GM19035 (cell line): ENCODE results near the gene FAF1.
A peak's percentile ranks its signal among the peaks of the same experiment; 100 is the strongest.
"Not testable (repeated sequence)": the region's sequence is repeated elsewhere in the genome, so short reads cannot be mapped to it uniquely, and the experiment has no call there.

ENCODE experiments used
- ATAC-seq: cut with Tn5 transposase; IDR thresholded peaks from one replicate; pipeline ENCODE4 v1.9.1; 2021; ENCODE audit not compliant: unreplicated experiment

FAF1 gene

DNA sequence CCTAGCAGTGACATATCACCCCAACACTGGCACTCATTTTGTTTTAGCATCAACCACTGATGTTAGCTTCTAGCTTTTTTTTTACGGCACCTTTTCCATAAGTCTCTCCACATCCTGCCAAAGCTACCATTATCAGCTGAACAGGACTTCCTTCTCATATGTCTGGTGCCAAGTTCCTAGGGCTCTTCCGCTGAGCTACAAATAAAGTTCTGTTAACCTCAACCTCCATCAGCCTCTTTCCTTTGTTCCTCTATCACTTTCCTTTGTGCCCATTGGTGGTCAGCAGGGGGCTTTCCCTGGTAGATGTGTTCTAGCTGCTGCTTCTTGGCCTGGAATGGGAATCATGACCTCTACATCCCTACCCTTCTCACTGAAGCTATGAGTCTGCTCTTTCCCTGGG, 163.8 kb downstream of the FAF1 start:
- no peak for ATAC-seq

DNA sequence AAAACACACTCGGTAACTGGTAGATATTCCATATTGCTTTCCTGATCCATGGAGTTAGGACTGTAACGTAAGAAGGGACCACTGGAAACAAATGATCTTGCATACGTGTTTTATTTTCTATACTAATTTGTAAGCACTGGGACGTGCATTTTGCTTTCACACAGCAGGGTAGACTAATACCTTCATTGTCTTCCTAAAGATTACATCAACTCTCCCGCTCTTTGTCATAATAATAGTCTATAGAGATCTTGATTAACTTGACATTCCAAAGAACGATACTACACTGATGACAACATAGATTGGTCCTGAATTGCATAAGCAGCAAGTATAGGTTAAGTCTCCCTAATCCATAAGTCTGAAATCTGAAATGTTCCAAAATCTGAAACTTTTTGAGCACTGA, 166.5 kb downstream of the FAF1 start:
- no peak for ATAC-seq

DNA sequence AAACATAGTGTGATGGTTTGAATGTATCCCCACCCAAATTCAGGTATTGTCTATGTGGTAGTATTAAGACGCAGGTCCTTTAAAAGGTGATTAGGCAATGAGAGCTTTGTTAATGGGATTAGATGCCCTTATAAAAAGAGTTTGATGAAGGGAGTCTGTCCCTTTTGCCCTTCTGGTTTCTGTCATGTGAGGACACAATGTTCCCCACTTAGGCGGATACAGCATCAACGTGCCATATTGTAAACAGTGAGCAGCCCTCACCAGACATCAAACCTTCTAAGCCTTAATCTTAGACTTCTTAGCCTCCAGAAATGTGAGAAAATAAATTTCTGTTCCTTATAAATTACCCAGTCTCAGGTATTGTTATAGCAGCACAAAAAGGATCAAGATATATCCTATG, 172.8 kb downstream of the FAF1 start:
- no peak for ATAC-seq

DNA sequence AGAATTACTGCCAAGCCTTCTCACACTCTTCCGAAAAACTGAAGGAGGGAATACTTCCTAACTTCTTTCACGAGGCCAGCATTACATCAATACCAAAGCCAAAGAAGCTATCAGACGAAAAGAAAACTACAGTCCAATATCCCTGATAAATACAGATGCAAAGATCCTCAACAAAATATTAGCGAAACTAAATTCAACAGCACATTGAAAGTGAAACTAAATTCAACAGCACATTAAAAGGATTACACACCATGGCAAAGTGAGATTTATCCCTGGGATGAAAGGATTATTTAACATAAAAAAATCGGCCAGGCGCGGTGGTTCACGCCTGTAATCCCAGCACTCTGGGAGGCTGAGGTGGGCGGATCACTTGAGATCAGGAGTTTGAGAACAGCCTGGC, 176.8 kb downstream of the FAF1 start:
- no peak for ATAC-seq

DNA sequence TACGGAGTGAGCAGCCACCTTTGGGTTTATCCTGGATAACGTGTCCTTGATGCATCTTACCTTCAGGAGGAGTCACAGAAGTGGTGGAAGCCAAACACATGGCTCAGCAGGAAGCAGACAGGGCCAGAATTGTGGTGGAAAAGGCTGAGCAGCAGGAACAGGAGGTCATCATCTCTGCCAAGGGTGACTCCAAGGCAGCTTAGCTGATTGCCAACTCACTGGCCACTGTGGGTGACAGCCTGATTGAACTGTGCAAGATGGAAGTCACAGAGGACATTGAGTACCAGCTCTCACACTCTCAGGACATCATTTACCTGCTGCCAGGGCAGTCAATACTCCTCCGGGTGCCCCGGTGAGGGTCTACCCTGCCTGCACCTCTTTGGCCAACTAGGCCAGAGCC, 179.3 kb downstream of the FAF1 start:
- no peak for ATAC-seq

DNA sequence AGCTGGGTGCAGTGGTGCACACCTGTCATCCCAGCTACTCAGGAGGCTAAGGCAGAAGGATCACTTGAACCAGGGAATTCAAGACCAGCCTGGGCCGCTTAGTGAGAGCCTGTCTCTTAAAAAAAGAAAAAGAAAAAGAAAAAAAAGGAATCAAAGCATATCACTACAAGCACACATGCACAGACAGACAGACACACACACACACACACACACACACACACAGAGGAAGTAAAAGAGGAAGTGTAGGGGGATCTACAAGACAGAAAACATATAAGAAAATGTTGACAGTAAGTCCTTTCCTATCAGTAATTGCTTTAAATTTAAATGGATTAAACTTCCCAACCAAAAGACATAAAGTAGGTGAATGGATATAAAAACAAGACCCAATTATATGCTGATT, 180.3 kb downstream of the FAF1 start:
- no peak for ATAC-seq

DNA sequence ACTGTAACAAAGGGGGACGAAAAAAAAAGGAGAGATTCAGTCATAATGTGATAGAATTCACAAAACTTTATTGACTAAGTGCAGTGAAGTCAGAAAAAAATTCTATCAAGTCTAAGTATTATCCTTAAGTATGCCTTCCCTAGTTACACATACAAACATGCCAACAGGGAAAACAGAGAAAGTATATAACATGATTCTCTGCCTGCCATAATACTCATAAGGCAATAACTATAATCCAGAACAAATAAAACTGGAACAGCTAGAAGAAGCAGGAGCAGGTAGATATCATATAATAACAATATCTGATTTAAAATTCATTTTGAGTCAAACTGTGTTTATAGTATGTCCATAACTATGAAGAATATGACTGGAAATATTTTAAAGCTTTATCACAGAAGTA, 184.3 kb downstream of the FAF1 start:
- ATAC-seq, result no peak

DNA sequence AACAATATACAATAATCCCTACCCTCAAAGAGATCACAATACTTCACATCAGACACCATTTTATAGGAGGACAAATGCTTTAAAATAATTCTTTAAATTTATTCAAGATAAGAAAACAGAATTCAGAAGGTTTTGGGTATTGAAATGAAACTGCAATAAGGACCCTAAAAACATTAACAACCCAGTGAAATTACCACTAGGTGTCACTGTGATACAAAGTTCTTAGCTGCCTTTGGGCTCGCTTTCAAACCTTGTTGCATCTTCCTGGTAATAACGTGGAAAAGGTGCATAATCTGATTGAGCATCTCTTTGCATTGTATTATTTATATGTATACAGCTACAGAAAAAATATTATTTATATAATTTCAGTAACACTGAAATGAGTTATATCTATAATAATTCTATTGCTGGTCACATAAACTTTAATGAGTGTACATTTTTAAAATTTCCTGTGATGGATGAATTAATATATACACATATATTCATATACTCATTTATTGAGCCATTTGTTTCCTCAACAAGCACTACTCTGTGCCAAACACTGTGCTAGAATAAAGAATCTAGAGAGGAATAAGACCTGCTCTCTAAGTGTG, 185.2 kb downstream of the FAF1 start:
- ATAC-seq, result no peak

DNA sequence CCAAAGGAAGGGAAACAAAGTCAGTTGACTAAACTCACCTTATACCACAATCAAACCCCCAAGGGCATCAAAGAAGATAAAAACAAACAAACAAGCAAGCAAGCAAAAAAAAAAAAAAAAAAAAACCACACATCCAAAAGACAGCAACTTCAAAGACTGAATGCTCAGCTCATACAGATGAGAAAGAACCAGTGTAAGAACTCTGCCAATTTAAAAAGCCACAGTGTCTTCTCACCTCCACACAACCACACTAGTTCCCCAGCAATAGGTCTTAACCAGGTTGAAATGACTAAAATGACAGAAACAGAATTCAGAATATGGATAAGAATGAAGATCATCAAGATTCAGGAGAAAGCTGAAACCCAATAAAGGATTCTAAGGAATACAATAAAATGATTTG, 193.4 kb downstream of the FAF1 start:
- ATAC-seq, result no peak

DNA sequence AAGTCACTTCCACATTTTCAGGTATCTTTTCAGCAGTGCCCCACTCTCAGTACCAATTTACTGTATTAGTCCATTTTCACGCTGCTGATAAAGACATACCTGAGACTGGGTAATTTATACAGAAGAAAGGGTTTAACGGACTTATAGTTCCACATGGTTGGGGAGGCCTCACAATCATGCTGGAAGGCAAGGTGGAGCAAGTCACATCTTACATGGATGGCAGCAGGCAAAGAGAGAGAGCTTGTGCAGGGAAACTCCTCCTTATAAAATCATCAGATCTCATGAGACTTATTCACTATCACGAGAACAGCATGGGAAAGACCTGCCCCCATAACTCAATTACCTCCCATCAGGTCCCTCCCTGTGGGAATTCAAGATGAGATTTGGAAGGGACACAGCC, 203.5 kb downstream of the FAF1 start:
- ATAC-seq, result not testable (repeated sequence)

DNA sequence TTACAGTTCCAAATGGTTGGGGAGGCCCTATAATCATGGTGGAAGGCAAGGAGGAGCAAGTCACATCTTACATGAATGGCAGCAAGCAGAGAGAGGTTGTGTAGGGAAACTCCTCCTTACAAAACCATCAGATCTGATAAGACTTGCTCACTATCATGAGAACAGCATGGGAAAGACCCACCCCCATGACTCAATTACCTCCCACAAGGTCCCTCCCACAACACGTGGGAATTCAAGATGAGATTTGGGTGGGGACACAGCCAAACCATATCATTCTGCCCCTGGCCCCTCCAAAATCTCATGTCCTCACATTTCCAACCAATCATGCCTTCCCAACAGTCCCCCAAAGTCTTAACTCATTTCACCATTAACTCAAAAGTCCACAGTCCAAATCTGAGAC, 205.3 kb downstream of the FAF1 start:
- ATAC-seq, result not testable (repeated sequence)

DNA sequence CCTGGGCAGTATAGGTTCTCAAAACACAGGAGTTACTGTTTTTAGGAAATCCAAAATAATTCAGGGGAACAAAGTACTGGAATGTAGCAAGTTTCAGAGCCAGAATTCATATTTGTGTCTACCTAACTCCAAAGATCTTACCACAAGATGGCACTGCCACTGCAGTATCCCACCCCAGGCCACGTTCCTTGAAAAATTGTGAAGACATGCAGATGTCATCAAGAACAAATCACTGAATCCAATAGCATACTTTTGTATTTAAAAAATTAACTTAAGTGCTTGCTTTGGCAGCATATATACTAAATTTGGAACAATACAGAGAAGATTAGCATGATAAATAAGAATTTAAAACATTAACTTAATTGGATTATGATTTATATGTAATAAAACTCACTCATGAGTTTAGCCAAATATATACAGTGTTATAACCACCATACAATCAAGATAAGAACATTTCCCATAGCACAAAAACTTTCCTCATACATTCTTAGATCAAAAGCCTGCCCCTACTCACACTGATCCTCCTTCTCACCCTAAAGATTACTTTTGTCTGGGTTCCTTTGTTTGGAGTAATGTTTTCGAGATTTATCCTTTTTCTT, 209.9 kb downstream of the FAF1 start:
- no peak for ATAC-seq

DNA sequence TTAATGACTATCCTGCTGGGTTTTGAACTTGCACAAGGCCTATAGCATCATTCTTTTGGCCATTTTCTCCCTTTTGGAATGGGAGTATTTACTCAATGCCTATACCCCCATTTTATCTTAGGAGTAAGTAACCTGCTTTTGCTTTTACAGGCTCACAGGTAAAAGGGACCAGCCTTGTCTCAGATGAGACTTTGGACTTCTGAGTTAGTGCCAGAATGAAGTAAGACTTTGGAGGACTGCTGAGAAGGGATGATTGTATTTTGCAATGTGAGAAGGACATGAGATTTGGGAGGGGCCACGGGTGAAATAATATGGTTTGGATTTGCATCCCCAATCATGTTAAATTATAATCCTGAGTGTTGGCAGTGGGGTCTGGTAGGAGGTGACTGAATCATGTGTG, 212.7 kb downstream of the FAF1 start:
- no peak for ATAC-seq

DNA sequence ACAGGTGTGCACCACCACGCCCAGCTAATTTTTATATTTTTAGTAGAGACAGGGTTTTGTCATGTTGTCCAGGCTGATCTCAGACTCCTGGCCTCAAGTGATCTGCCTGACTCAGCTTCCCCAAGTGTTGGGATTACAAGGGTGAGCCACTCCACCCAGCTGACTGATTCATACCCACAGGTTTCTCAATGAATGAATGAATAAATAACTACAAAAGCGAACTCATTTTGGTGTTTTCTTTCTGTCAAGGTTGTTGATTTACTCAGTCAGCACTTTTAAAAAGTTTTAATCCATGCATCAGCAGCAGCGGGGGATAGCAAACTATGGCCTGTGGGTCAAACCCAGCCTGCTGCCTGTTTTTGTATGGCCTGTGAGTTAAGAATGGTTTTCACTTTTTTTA, 217.5 kb downstream of the FAF1 start:
- no peak for ATAC-seq

DNA sequence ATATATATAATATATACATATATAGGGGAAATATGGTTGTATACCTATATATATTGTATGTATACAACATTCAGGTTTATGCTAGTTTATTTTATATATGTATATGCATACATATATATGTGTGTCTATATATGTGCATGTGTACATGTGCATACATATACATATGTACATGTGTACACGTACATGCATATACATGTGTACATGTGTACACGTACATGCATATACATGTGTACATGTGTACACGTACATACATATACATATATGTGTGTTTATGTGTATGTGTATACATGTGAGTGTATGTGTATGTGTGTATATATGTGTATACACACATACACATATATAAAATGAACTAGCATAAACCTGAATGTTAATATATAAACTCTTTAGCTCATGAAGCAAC, 220.9 kb downstream of the FAF1 start:
- ATAC-seq, result no peak

DNA sequence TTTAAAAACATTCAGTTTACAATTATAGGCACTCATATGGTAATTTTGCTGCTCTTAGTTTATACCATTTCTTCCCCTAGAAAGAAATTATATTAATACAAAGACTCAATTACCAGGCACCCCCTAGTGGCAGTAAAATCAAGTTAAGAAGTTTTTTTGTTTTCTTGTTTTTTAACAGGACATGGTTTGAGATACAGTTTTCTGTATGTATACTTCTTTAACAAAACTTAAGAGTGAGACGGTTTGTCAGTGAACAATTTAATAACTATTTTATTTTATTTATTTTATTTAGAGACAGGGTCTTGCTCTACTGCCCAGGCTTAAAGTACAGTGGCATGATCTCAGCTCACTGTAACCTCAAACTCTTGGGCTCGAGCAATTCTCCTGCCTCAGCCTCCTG, 224.6 kb downstream of the FAF1 start:
- no peak for ATAC-seq

DNA sequence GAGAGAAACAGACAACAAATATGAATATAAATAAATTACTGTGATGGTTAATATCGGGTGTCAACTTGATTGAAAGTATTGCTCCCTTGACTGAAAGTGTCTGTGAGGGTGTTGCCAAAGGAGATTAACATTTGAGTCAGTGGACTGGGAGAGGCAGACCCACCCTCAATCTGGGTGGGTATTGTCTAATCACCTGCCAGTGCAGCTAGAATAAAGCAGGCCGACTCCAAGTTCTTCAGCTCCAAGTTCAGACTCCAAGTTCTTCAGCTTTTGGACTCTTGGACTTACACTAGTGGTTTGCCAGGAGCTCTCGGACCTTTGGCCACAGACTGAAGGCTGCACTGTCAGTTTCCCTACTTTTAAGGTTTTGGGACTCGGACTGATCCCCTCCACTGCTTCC, 232.5 kb downstream of the FAF1 start:
- not testable (repeated sequence) for ATAC-seq

DNA sequence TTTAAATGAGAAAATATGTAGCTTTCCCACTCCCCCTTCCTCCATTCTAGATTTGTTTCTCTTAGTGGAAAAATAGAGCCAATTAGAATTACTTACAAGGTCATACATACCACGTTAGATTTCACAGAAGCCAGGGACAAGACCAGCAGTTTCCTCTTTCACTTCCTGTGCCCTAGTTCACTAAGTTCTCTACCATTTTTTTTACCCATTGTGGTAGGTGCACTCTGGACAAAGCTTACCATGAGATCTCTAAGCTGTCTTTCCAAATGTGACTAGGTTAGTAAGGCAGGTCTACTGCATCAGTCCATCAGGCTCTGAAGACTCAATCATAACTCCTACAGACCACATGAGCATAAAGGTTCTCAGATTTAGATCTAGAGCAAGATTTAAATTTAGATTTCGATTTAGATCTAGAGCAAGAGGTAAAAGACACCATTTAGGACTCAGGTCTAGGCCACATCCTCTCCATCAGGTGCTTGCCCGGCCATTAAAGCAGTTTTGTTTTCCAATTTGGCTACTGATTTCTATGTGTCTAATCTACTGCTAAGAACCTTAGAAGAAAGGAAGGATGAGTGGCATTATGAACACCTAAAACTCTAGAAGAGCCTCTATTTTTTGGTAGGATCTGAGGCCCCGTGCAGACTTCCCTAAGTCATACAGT, 235.3 kb downstream of the FAF1 start:
- ATAC-seq, result peak; percentile 67

DNA sequence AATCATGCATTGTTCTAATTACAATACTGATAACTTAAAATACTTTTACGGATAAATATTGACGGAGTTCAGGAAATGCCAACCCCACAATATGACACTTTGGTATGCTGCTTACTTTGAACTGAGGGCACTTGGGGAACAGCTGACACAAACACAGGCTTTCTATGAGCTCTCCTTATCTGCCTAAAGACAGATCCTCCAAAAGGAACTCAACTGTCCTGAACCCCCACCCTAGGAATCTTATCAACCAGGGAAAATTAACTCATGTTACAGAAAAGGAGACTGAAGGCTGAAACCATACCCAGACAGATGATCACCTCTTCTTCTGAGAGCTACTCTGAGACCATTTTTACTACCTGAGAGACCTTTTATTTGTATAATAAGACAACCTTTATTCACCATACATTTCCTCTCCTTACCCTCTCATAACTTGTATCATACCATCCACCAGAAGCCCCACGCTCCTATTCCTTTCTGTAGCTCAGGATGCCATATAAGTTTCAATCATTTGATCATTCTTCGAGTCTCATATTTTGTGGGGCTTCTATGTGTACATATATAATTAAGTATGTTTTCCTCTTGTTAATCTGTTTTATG, 239.5 kb downstream of the FAF1 start:
- no peak for ATAC-seq

DNA sequence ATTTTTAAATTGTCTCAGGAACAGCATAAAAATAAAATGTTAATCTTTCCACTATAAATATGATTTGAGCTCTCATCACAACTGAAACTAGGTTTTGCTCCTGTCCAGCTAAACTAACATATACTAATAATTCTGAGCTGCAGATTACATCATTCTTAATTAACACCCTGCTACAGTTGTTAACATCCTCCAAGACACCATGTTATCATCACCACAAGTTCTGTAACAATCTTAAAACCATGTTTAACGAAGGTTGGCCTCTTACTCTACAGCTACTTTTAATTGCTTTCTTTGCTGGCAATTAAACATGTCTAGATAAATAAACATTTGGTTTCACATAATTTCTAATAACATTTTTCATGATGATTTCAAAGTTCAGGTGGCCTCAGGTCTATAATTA, 240.9 kb downstream of the FAF1 start:
- ATAC-seq, result no peak

DNA sequence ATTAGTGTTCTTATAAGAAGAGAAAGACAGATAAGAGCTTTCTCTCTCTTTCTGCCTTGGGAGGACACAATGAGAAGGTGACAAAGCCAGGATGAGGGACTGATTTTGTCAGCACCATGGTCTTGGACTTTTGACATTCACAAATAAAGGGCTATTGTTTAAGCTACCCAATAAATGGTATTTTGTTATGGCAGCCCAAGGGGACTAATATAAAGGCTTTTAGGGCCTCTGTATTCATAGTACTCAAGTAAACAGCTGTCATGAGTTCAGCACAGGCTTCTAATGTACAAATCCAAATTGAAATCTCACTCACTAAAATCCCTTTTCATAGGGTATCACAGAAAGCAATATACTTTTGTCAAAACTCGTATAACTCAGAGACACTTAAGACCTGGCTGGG, 242.7 kb downstream of the FAF1 start:
- ATAC-seq, result no peak

DNA sequence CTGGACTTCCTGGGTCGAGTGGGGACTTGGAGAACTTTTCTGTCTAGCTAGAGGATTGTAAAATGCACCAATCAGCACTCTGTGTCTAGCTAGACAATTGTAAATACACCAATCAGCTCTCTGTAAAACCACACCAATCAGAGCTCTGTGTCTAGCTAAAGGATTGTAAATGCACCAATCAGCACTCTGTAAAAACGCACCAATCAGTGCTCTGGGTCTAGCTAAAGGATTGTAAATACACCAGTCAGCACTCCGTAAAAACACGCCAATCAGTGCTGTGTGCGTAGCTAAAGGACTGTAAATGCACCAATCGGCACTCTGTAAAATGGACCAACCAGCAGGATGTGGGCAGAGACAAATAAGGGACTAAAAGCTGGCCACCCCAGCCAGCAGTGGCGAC, 243.6 kb downstream of the FAF1 start:
- not testable (repeated sequence) for ATAC-seq
